ENCODE measurements around the gene AGXT2.

DNA sequence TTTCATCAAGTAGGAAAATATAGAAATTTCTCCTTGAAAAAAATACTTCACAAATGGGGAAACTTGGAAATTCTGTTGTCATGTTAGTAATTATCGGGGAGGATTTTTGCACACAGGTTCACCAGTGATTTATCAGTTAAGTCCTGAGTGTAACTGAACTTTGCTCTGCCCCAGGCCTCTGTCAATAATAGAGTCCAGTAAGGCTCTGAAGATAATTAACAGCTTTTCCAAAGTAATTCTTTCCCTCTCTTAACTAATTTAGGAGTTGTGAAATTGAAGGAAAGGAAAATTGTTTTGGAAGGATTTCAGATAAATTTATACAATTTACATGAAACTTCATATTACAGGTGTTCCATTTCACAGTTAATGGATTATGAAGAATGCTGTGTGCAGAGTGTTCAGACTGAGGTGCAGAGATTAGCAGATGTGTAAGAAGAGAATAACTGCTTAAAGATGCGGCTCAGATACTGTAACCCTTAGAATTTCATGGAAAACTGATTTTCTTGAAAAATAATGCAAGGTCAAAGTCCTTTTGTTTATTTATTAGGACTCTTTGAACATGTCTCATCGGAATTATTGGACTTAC lies 2.9 kb upstream of the AGXT2 start:
- TF ChIP-seq, protein P1, sequence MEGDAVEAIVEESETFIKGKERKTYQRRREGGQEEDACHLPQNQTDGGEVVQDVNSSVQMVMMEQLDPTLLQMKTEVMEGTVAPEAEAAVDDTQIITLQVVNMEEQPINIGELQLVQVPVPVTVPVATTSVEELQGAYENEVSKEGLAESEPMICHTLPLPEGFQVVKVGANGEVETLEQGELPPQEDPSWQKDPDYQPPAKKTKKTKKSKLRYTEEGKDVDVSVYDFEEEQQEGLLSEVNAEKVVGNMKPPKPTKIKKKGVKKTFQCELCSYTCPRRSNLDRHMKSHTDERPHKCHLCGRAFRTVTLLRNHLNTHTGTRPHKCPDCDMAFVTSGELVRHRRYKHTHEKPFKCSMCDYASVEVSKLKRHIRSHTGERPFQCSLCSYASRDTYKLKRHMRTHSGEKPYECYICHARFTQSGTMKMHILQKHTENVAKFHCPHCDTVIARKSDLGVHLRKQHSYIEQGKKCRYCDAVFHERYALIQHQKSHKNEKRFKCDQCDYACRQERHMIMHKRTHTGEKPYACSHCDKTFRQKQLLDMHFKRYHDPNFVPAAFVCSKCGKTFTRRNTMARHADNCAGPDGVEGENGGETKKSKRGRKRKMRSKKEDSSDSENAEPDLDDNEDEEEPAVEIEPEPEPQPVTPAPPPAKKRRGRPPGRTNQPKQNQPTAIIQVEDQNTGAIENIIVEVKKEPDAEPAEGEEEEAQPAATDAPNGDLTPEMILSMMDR (IDR thresholded peaks at IDR 0.05), result no peak
- no peak for TF ChIP-seq EZH2 (IDR thresholded peaks at IDR 0.05)
